ENCODE results near the gene TMTC1. TPM values are rescaled to one million over a fixed set of nuclear protein-coding genes. Genes with fewer than 3 reads are reported as not detected.

The TMTC1 gene
- total and polyA plus RNA-seq, 9 of the 15 experiments (the other 6 are each of a cell fraction or from before 2014, with no cell fraction given) = under 0.01 to 0.18 (median 0.06) TPM; not detected in 2

- TF ChIP-seq GABPB1 (CRISPR knock-in tag; IDR thresholded peaks at IDR 0.05) (no peak), ZNF766 (CRISPR knock-in tag; conservative IDR thresholded peaks at IDR 0.05) (no peak), POLR3G (IDR thresholded peaks at IDR 0.05; ENCODE audit: extremely low read depth, insufficient read length, insufficient replicate concordance) (no peak), ZNF282 (CRISPR knock-in tag; IDR thresholded peaks at IDR 0.05) (no peak), KLF16 (IDR thresholded peaks at IDR 0.05) (no peak), TOE1 (IDR thresholded peaks at IDR 0.05; ENCODE audit: borderline replicate concordance) (no peak), TOE1 (CRISPR knock-in tag; IDR thresholded peaks at IDR 0.05; ENCODE audit: borderline replicate concordance, low read depth) (no peak)
- DNase-seq (ENCODE audit: extremely low read depth in 1 of 4, low spot score in 3 of 4) = no peak
- ATAC-seq = no peak
- CTCF ChIA-PET (ENCODE audit: low intra/inter-chr PET ratio) = no interaction called here
- POLR2A ChIA-PET = no interaction called here
- in situ Hi-C loops (cut with MboI) = no loop called here
- Histone ChIP-seq H3K9me3 (replicated peaks; ENCODE audit: control insufficient read depth, insufficient read depth, low read depth, low read length) (peaks cover 33% of the 10 kb centered on the region), H3K4me3 (no peak overlapping the region), H3K36me3 (ENCODE audit: control insufficient read depth, insufficient read depth, low read length) (no peaks in the 10 kb centered on the region), H3K9me1 (ENCODE audit: control insufficient read depth, insufficient read depth, low read length) (no peaks in the 10 kb centered on the region), H3K79me2 (ENCODE audit: control insufficient read depth, insufficient read depth, low read length) (no peaks in the 10 kb centered on the region), H3K4me2 (ENCODE audit: insufficient read depth, low read length) (no peak overlapping the region), H2AFZ (ENCODE audit: low read depth, low read length) (no peak overlapping the region), H3K27ac (ENCODE audit: extremely low read depth, low read depth, low read length) (no peak overlapping the region), H4K20me1 (replicated peaks; ENCODE audit: control insufficient read depth, insufficient read depth, low read length) (no peaks in the 10 kb centered on the region), H3K4me1 (replicated peaks in 1 of 2; ENCODE audit: control insufficient read depth in 2 of 2, insufficient read depth in 2 of 2, low read length in 2 of 2) (no peaks in the 10 kb centered on the region), H3K27me3 (ENCODE audit: control insufficient read depth in 2 of 2, insufficient read depth in 2 of 2, low read length in 2 of 2) (no peaks in the 10 kb centered on the region), H3K9ac (ENCODE audit: insufficient read depth in 1 of 2, low read depth in 2 of 2, low read length in 2 of 2) (no peak overlapping the region)
- 0% methylated on average over 3 of the region's 3 CpGs for WGBS (ENCODE audit: insufficient coverage, low coverage, missing lambda C conversion rate)
- intact Hi-C loops (cut with micrococcal nuclease) = no loop called here
- FAIRE-seq = no peak
- no TSS peak for BruUV-seq (replicated peaks)
These were observed 12.0 kb upstream of the TMTC1 start for GRCh38 chr12:29795715-29796114.

- Histone ChIP-seq H3K27me3 (ENCODE audit: control insufficient read depth in 2 of 2, insufficient read depth in 2 of 2, low read length in 2 of 2) (no peaks in the 10 kb centered on the region), H3K27ac (ENCODE audit: extremely low read depth, low read depth, low read length) (no peak overlapping the region), H3K36me3 (ENCODE audit: control insufficient read depth, insufficient read depth, low read length) (no peaks in the 10 kb centered on the region), H3K4me2 (ENCODE audit: insufficient read depth, low read length) (no peak overlapping the region), H3K4me3 (no peak overlapping the region), H4K20me1 (replicated peaks; ENCODE audit: control insufficient read depth, insufficient read depth, low read length) (no peaks in the 10 kb centered on the region), H3K9me3 (replicated peaks; ENCODE audit: control insufficient read depth, insufficient read depth, low read depth, low read length) (peaks cover 33% of the 10 kb centered on the region), H3K9me1 (ENCODE audit: control insufficient read depth, insufficient read depth, low read length) (no peaks in the 10 kb centered on the region), H2AFZ (ENCODE audit: low read depth, low read length) (no peak overlapping the region), H3K79me2 (ENCODE audit: control insufficient read depth, insufficient read depth, low read length) (no peaks in the 10 kb centered on the region), H3K9ac (ENCODE audit: insufficient read depth in 1 of 2, low read depth in 2 of 2, low read length in 2 of 2) (no peak overlapping the region), H3K4me1 (replicated peaks in 1 of 2; ENCODE audit: control insufficient read depth in 2 of 2, insufficient read depth in 2 of 2, low read length in 2 of 2) (no peaks in the 10 kb centered on the region)
- ChIA-PET POLR2A (no interaction called here), CTCF (ENCODE audit: low intra/inter-chr PET ratio) (no interaction called here)
- no peak for FAIRE-seq
- no peak for ATAC-seq
- in situ Hi-C loops (cut with MboI) = no loop called here
- intact Hi-C loops (cut with micrococcal nuclease) = no loop called here
- no TSS peak for BruUV-seq (replicated peaks)
- DNase-seq (ENCODE audit: extremely low read depth in 1 of 4, low spot score in 3 of 4) = no peak
- TF ChIP-seq ARNT (IDR thresholded peaks at IDR 0.05) (no peak), SREBF2 (CRISPR knock-in tag; IDR thresholded peaks at IDR 0.05) (no peak), EWSR1 (IDR thresholded peaks at IDR 0.05; ENCODE audit: borderline replicate concordance, low read depth, partially characterized antibody) (no peak), SETDB1 (IDR thresholded peaks at IDR 0.05; ENCODE audit: low read length) (no peak), CGGBP1 (CRISPR knock-in tag; IDR thresholded peaks at IDR 0.05) (no peak), ZBTB12 (CRISPR knock-in tag; IDR thresholded peaks at IDR 0.05) (no peak), HMBOX1 (IDR thresholded peaks at IDR 0.05) (no peak)
These were observed 11.1 kb upstream of the TMTC1 start for GRCh38 chr12:29794862-29795261.

Data from K562 (cell line).